IPS-18c (cell line): ENCODE data around the gene ORM1.

Experiments
- H3K4me3 ChIP-seq: 2 replicates; pipeline ENCODE4 v1.7.0; 2013; ENCODE audit warnings: low read depth, mild to moderate bottlenecking, low read length, moderate library complexity; ENCODE audit not compliant: insufficient read depth
- H3K9me3 ChIP-seq: one replicate; pipeline ENCODE4 v1.6.1; 2013; ENCODE audit warnings: mild to moderate bottlenecking, low read length, moderate library complexity; ENCODE audit not compliant: control insufficient read depth, insufficient read depth

The ORM1 gene

GRCh38 chr9:114285166-114285867 is 37.6 kb upstream of the ORM1 start:
- Histone ChIP-seq H3K9me3 (peaks cover 2% of the 10 kb centered on the region), H3K4me3 (no peak overlapping the region)

GRCh38 chr9:114286146-114286679 is 36.7 kb upstream of the ORM1 start:
- Histone ChIP-seq H3K4me3 (no peak overlapping the region), H3K9me3 (peaks cover 2% of the 10 kb centered on the region)

- no peak overlapping the region for H3K4me3 ChIP-seq
- H3K9me3 ChIP-seq = peaks cover 2% of the 10 kb centered on the region
These were observed 35.7 kb upstream of the ORM1 start for GRCh38 chr9:114287001-114287762.

GRCh38 chr9:114287763-114288192 is 35.1 kb upstream of the ORM1 start:
- no peak overlapping the region for H3K4me3 ChIP-seq
- H3K9me3 ChIP-seq = peaks cover 2% of the 10 kb centered on the region

GRCh38 chr9:114288193-114289091 is 34.5 kb upstream of the ORM1 start:
- no peak overlapping the region for H3K4me3 ChIP-seq
- peaks cover 2% of the 10 kb centered on the region for H3K9me3 ChIP-seq

- H3K4me3 ChIP-seq = no peak overlapping the region
- H3K9me3 ChIP-seq = peaks cover 2% of the 10 kb centered on the region
These were observed 33.8 kb upstream of the ORM1 start for GRCh38 chr9:114289106-114289505.

- peaks cover 2% of the 10 kb centered on the region for H3K9me3 ChIP-seq
- no peak overlapping the region for H3K4me3 ChIP-seq
These were observed 33.1 kb upstream of the ORM1 start for GRCh38 chr9:114289571-114290481.

- Histone ChIP-seq H3K4me3 (no peak overlapping the region), H3K9me3 (peaks cover 2% of the 10 kb centered on the region)
These were observed 32.3 kb upstream of the ORM1 start for GRCh38 chr9:114290561-114290986.

- H3K9me3 ChIP-seq = peaks cover 2% of the 10 kb centered on the region
These were observed 31.8 kb upstream of the ORM1 start for GRCh38 chr9:114291064-114291474.

GRCh38 chr9:114291886-114292590 is 30.9 kb upstream of the ORM1 start:
- Histone ChIP-seq H3K9me3 (peaks cover 2% of the 10 kb centered on the region), H3K4me3 (no peak overlapping the region)

More at GRCh38 chr9:114291064-114291474, 31.8 kb upstream of the ORM1 start:
- H3K4me3 ChIP-seq = no peak overlapping the region

- Histone ChIP-seq H3K9me3 (no peaks in the 10 kb centered on the region), H3K4me3 (no peak overlapping the region)
These were observed 28.2 kb upstream of the ORM1 start for GRCh38 chr9:114294664-114295063.

- no peak overlapping the region for H3K4me3 ChIP-seq
- H3K9me3 ChIP-seq = no peaks in the 10 kb centered on the region
These were observed 26.6 kb upstream of the ORM1 start for GRCh38 chr9:114296338-114296737.

- Histone ChIP-seq H3K4me3 (no peak overlapping the region), H3K9me3 (no peaks in the 10 kb centered on the region)
These were observed 23.4 kb upstream of the ORM1 start for GRCh38 chr9:114299286-114300152.

GRCh38 chr9:114300153-114300845 is 22.6 kb upstream of the ORM1 start:
- H3K4me3 ChIP-seq = no peak overlapping the region
- no peaks in the 10 kb centered on the region for H3K9me3 ChIP-seq
